HG03097 (cell line): ENCODE data around the gene SEC14L1.
"Not testable (repeated sequence)": the region's sequence is repeated elsewhere in the genome, so short reads cannot be mapped to it uniquely, and the experiment has no call there.

Source experiments
- ATAC-seq: cut with Tn5 transposase; IDR thresholded peaks from one replicate; pipeline ENCODE4 v1.9.1; 2021; ENCODE audit not compliant: unreplicated experiment, low FRiP score

Gene SEC14L1

GRCh38 chr17:77254951-77255825, 114.4 kb downstream of the SEC14L1 start:
- no peak for ATAC-seq

GRCh38 chr17:77255970-77256369, 115.2 kb downstream of the SEC14L1 start:
- ATAC-seq = not testable (repeated sequence)

GRCh38 chr17:77256710-77257109, 115.9 kb downstream of the SEC14L1 start:
- no peak for ATAC-seq

GRCh38 chr17:77257169-77257568, 116.4 kb downstream of the SEC14L1 start:
- no peak for ATAC-seq

- ATAC-seq = no peak
Measured at GRCh38 chr17:77257596-77258458, 117.1 kb downstream of the SEC14L1 start.

GRCh38 chr17:77258638-77259037, 117.9 kb downstream of the SEC14L1 start:
- ATAC-seq = no peak

GRCh38 chr17:77264617-77265230, 124.0 kb downstream of the SEC14L1 start:
- no peak for ATAC-seq

GRCh38 chr17:77266213-77266612, 125.4 kb downstream of the SEC14L1 start:
- ATAC-seq = no peak
